SK-N-SH treated with all-trans-retinoic acid at 6 μM for 48 hours (cell line): ENCODE data around the gene ZNF385B.

Experiments
- ATAC-seq: fragments of 200-7000 bp; cut with Tn5 transposase; 3 replicates; pipeline ENCODE4 v1.9.1; 2020; ENCODE audit warnings: mild to moderate bottlenecking, moderate library complexity
- ARNTL ChIP-seq: fragments of 450-650 bp; formaldehyde crosslinking; IDR thresholded peaks from 2 replicates; pipeline ENCODE4 v1.5.0; 2020; ENCODE audit warnings: low read depth, mild to moderate bottlenecking, moderate library complexity, borderline replicate concordance
- BACH2 ChIP-seq: fragments of 250-450 bp; sonication (Bioruptor Pico); IDR thresholded peaks from 2 replicates; pipeline ENCODE4 v1.9.0; 2021; ENCODE audit warnings: mild to moderate bottlenecking, borderline replicate concordance
- CSDC2 ChIP-seq: fragments of 250-450 bp; sonication (Bioruptor Pico); IDR thresholded peaks from 2 replicates; pipeline ENCODE4 v1.5.0; 2020; ENCODE audit warnings: mild to moderate bottlenecking, moderate library complexity
- ESRRG ChIP-seq: fragments of 250-450 bp; sonication (Bioruptor Pico); IDR thresholded peaks from 2 replicates; pipeline ENCODE4 v1.6.1; 2021; ENCODE audit warnings: mild to moderate bottlenecking
- GLIS3 ChIP-seq: fragments of 250-450 bp; sonication (Bioruptor Pico); IDR thresholded peaks from 2 replicates; pipeline ENCODE4 v1.5.0; 2020; ENCODE audit warnings: mild to moderate bottlenecking, moderate library complexity
- OSR1 ChIP-seq: fragments of 250-450 bp; sonication (Bioruptor Pico); IDR thresholded peaks from 2 replicates; pipeline ENCODE4 v1.8.0; 2022; ENCODE audit warnings: moderate library complexity, mild to moderate bottlenecking, inconsistent platforms
- PATZ1 ChIP-seq: fragments of 250-450 bp; sonication (Bioruptor Pico); IDR thresholded peaks from 2 replicates; pipeline ENCODE4 v1.8.0; 2020; ENCODE audit warnings: mild to moderate bottlenecking, moderate library complexity, borderline replicate concordance
- POU6F1 ChIP-seq: fragments of 250-450 bp; sonication (Bioruptor Pico); IDR thresholded peaks from 2 replicates; pipeline ENCODE4 v1.8.0; 2021; ENCODE audit warnings: low read depth, mild to moderate bottlenecking, moderate library complexity, borderline replicate concordance
- PPARA ChIP-seq: fragments of 250-450 bp; sonication (Bioruptor Pico); IDR thresholded peaks from 2 replicates; pipeline ENCODE4 v1.5.0; 2020; ENCODE audit warnings: mild to moderate bottlenecking, borderline replicate concordance
- RARB ChIP-seq: fragments of 250-450 bp; sonication (Bioruptor Pico); IDR thresholded peaks from 2 replicates; pipeline ENCODE4 v1.8.0; 2021; ENCODE audit warnings: mild to moderate bottlenecking, moderate library complexity
- SNAI2 ChIP-seq: fragments of 250-450 bp; sonication (Bioruptor Pico); IDR thresholded peaks from 2 replicates; pipeline ENCODE4 v1.5.0; 2020; ENCODE audit warnings: mild to moderate bottlenecking, moderate library complexity
- TCF4 ChIP-seq: fragments of 250-450 bp; sonication (Bioruptor Pico); IDR thresholded peaks from 2 replicates; pipeline ENCODE4 v1.8.0; 2021; ENCODE audit warnings: mild to moderate bottlenecking, moderate library complexity, borderline replicate concordance
- TOX ChIP-seq: fragments of 250-450 bp; sonication (Bioruptor Pico); IDR thresholded peaks from 2 replicates; pipeline ENCODE4 v1.8.0; 2021; ENCODE audit warnings: mild to moderate bottlenecking, moderate library complexity, borderline replicate concordance
- ZC3H10 ChIP-seq: fragments of 250-450 bp; sonication (Bioruptor Pico); IDR thresholded peaks from 2 replicates; pipeline ENCODE4 v1.5.1; 2021; ENCODE audit warnings: mild to moderate bottlenecking, moderate library complexity
- ZFP3 ChIP-seq: fragments of 250-450 bp; sonication (Bioruptor Pico); IDR thresholded peaks from 2 replicates; pipeline ENCODE4 v1.5.0; 2020; ENCODE audit warnings: mild to moderate bottlenecking, moderate library complexity
- ZFP30 ChIP-seq: fragments of 450-650 bp; formaldehyde crosslinking; IDR thresholded peaks from 2 replicates; pipeline ENCODE4 v1.5.0; 2022; ENCODE audit warnings: mild to moderate bottlenecking, moderate library complexity
- ZNF565 ChIP-seq: fragments of 450-650 bp; formaldehyde crosslinking; conservative IDR thresholded peaks from 2 replicates; pipeline ENCODE4 v1.5.0; 2020; ENCODE audit warnings: low read depth, mild to moderate bottlenecking, moderate library complexity
- ZNF70 ChIP-seq: fragments of 450-650 bp; formaldehyde crosslinking; IDR thresholded peaks from 2 replicates; pipeline ENCODE4 v1.5.0; 2020; ENCODE audit warnings: mild to moderate bottlenecking, moderate library complexity
- ZNF8 ChIP-seq: fragments of 450-650 bp; formaldehyde crosslinking; IDR thresholded peaks from 2 replicates; pipeline ENCODE4 v1.5.0; 2020; ENCODE audit warnings: mild to moderate bottlenecking, moderate library complexity
- TF ChIP-seq, protein P1 (sequence below): fragments of 250-450 bp; sonication (Bioruptor Pico); IDR thresholded peaks from 2 replicates; pipeline ENCODE4 v1.5.1; 2020; ENCODE audit warnings: low read depth, mild to moderate bottlenecking, moderate library complexity
- TF ChIP-seq, protein P2 (sequence below): fragments of 250-450 bp; sonication (Bioruptor Pico); IDR thresholded peaks from 2 replicates; pipeline ENCODE4 v1.5.1; 2021; ENCODE audit warnings: mild to moderate bottlenecking, moderate library complexity
- TF ChIP-seq, protein P3 (sequence below): fragments of 250-450 bp; sonication (Bioruptor Pico); IDR thresholded peaks from 2 replicates; pipeline ENCODE4 v1.5.0; 2020; ENCODE audit warnings: mild to moderate bottlenecking, moderate library complexity

The ZNF385B gene

DNA sequence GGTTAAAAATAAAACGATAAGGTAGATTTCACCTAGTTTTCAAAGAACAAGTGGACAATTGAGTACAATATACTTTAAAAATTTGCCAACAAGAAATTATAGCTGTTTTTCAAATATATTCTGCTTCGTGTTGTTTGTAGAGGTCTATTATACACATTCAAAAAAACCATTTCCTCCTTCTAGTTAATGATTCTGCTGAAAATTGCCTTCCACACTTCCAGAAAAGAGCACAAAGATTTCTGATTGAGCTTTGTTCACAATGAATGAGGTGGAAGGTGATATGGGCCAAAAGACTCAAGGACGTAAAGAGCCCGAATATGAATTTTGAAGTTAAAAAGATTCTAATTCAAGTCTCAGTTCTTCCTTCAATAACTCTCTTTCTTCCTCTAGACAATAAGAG, 319.8 kb downstream of the ZNF385B start:
- no peak for ATAC-seq
- TF ChIP-seq ARNTL (no peak), CSDC2 (CRISPR knock-in tag) (no peak)

GRCh38 chr2:179539124-179539511, 322.3 kb downstream of the ZNF385B start:
- no peak for ATAC-seq
- TF ChIP-seq RARB (no peak), BACH2 (CRISPR knock-in tag) (no peak), ZC3H10 (CRISPR knock-in tag) (no peak), CSDC2 (CRISPR knock-in tag) (no peak), PATZ1 (CRISPR knock-in tag) (no peak), PPARA (no peak), OSR1 (no peak), POU6F1 (CRISPR knock-in tag) (no peak), ZNF565 (CRISPR knock-in tag) (no peak), ZNF70 (no peak), ZFP30 (CRISPR knock-in tag) (no peak), SNAI2 (CRISPR knock-in tag) (no peak), TOX (no peak), TCF4 (CRISPR knock-in tag) (no peak)
- TF ChIP-seq, protein P1, sequence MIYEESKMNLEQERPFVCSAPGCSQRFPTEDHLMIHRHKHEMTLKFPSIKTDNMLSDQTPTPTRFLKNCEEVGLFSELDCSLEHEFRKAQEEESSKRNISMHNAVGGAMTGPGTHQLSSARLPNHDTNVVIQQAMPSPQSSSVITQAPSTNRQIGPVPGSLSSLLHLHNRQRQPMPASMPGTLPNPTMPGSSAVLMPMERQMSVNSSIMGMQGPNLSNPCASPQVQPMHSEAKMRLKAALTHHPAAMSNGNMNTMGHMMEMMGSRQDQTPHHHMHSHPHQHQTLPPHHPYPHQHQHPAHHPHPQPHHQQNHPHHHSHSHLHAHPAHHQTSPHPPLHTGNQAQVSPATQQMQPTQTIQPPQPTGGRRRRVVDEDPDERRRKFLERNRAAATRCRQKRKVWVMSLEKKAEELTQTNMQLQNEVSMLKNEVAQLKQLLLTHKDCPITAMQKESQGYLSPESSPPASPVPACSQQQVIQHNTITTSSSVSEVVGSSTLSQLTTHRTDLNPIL (CRISPR knock-in tag) = no peak
- TF ChIP-seq, protein P2, sequence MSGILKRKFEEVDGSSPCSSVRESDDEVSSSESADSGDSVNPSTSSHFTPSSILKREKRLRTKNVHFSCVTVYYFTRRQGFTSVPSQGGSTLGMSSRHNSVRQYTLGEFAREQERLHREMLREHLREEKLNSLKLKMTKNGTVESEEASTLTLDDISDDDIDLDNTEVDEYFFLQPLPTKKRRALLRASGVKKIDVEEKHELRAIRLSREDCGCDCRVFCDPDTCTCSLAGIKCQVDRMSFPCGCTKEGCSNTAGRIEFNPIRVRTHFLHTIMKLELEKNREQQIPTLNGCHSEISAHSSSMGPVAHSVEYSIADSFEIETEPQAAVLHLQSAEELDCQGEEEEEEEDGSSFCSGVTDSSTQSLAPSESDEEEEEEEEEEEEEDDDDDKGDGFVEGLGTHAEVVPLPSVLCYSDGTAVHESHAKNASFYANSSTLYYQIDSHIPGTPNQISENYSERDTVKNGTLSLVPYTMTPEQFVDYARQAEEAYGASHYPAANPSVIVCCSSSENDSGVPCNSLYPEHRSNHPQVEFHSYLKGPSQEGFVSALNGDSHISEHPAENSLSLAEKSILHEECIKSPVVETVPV (CRISPR knock-in tag) = no peak
- TF ChIP-seq, protein P3, sequence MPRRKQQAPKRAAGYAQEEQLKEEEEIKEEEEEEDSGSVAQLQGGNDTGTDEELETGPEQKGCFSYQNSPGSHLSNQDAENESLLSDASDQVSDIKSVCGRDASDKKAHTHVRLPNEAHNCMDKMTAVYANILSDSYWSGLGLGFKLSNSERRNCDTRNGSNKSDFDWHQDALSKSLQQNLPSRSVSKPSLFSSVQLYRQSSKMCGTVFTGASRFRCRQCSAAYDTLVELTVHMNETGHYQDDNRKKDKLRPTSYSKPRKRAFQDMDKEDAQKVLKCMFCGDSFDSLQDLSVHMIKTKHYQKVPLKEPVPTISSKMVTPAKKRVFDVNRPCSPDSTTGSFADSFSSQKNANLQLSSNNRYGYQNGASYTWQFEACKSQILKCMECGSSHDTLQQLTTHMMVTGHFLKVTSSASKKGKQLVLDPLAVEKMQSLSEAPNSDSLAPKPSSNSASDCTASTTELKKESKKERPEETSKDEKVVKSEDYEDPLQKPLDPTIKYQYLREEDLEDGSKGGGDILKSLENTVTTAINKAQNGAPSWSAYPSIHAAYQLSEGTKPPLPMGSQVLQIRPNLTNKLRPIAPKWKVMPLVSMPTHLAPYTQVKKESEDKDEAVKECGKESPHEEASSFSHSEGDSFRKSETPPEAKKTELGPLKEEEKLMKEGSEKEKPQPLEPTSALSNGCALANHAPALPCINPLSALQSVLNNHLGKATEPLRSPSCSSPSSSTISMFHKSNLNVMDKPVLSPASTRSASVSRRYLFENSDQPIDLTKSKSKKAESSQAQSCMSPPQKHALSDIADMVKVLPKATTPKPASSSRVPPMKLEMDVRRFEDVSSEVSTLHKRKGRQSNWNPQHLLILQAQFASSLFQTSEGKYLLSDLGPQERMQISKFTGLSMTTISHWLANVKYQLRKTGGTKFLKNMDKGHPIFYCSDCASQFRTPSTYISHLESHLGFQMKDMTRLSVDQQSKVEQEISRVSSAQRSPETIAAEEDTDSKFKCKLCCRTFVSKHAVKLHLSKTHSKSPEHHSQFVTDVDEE (CRISPR knock-in tag) = no peak
- TF ChIP-seq, all 23 proteins: peak for 0

- ATAC-seq = peak; percentile 16; the same call in 1 of the 3 replicates
- TF ChIP-seq TOX (0 out of 2 replicates have a peak, but pooled peaks have one; percentile 55), ZNF8 (no peak), ZFP3 (CRISPR knock-in tag) (no peak)
Measured at GRCh38 chr2:179538406-179539123, 322.8 kb downstream of the ZNF385B start.

- no peak for ATAC-seq
- TF ChIP-seq, protein P1 (CRISPR knock-in tag) = no peak
- TF ChIP-seq, protein P3 (CRISPR knock-in tag) = no peak
- TF ChIP-seq ZNF70 = no peak
- TF ChIP-seq PATZ1 (CRISPR knock-in tag) = no peak
- no peak for TF ChIP-seq GLIS3 (CRISPR knock-in tag)
- TF ChIP-seq ESRRG = no peak
Measured at GRCh38 chr2:179536185-179536584, 325.2 kb downstream of the ZNF385B start.
